AG04450 (cell line): ENCODE measurements around the gene KHDRBS2. TPM values are rescaled to one million over a fixed set of nuclear protein-coding genes. Genes with fewer than 3 reads are reported as not detected.

Experiments used
- CTCF ChIA-PET: fragments of 300-600, 350-600 bp; formaldehyde crosslinking; extraction: SDS; loops from one replicate; lab custom pipeline; 2022; ENCODE audit warnings: antibody characterized with exemption, inconsistent platforms; lab: Charles Lee
- POLR2A ChIA-PET: fragments of 350-600 bp; formaldehyde crosslinking; extraction: SDS; loops from one replicate; lab custom pipeline; 2021; ENCODE audit warnings: antibody characterized with exemption, inconsistent platforms; lab: Yijun Ruan, JAX
- DNase-seq: peaks from one replicate; pipeline ENCODE4 v3.0.0-alpha.2; 2011; ENCODE audit warnings: low read depth, low spot score
- H3K27ac ChIP-seq: one replicate; pipeline ENCODE4 v1.5.1; 2012; ENCODE audit warnings: low read depth, low read length, control low read depth
- H3K27me3 ChIP-seq: one replicate; pipeline ENCODE4 v1.6.0; 2012; ENCODE audit warnings: low read length; ENCODE audit not compliant: control insufficient read depth, insufficient read depth
- H3K4me3 ChIP-seq: 2 replicates; pipeline ENCODE4 v1.5.1; 2011; ENCODE audit warnings: mild to moderate bottlenecking, low read depth, low read length, control low read depth
- H3K9me3 ChIP-seq: 2 replicates; pipeline ENCODE4 v1.5.1; 2012; ENCODE audit warnings: low read length; ENCODE audit not compliant: control insufficient read depth, insufficient read depth
- polyA plus RNA-seq: library from polyadenylated mRNA; depleted of rRNA; stranded (reverse); fragments of >200 nt; gene quantifications from 2 replicates; pipeline ENCODE4 v1.2.3, GENCODE V29; 2011
- TF ChIP-seq, protein P1 (sequence below): IDR thresholded peaks from 2 replicates; pipeline ENCODE4 v1.5.1; 2011; ENCODE audit warnings: low read depth, low read length, control low read depth, inconsistent platforms

KHDRBS2 gene
- polyA plus RNA-seq, 1 experiment = not detected

GRCh38 chr6:62167736-62168135, 118.3 kb downstream of the KHDRBS2 start:
- no peak overlapping the region for H3K27ac ChIP-seq
- H3K4me3 ChIP-seq = no peak overlapping the region
- no peaks in the 10 kb centered on the region for H3K27me3 ChIP-seq
- H3K9me3 ChIP-seq = peaks cover 14% of the 10 kb centered on the region; the same call in 1 of the 2 replicates
- TF ChIP-seq, protein P1, sequence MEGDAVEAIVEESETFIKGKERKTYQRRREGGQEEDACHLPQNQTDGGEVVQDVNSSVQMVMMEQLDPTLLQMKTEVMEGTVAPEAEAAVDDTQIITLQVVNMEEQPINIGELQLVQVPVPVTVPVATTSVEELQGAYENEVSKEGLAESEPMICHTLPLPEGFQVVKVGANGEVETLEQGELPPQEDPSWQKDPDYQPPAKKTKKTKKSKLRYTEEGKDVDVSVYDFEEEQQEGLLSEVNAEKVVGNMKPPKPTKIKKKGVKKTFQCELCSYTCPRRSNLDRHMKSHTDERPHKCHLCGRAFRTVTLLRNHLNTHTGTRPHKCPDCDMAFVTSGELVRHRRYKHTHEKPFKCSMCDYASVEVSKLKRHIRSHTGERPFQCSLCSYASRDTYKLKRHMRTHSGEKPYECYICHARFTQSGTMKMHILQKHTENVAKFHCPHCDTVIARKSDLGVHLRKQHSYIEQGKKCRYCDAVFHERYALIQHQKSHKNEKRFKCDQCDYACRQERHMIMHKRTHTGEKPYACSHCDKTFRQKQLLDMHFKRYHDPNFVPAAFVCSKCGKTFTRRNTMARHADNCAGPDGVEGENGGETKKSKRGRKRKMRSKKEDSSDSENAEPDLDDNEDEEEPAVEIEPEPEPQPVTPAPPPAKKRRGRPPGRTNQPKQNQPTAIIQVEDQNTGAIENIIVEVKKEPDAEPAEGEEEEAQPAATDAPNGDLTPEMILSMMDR = no peak
- CTCF ChIA-PET = no interaction called here
- POLR2A ChIA-PET = no interaction called here
- DNase-seq = no peak

- no peaks in the 10 kb centered on the region for H3K9me3 ChIP-seq
- ChIA-PET POLR2A (no interaction called here), CTCF (no interaction called here)
- no peak overlapping the region for H3K27ac ChIP-seq
- no peak overlapping the region for H3K4me3 ChIP-seq
- no peaks in the 10 kb centered on the region for H3K27me3 ChIP-seq
- TF ChIP-seq, protein P1 = no peak
- no peak for DNase-seq
Measured at GRCh38 chr6:62162858-62163257, 123.2 kb downstream of the KHDRBS2 start.

DNA sequence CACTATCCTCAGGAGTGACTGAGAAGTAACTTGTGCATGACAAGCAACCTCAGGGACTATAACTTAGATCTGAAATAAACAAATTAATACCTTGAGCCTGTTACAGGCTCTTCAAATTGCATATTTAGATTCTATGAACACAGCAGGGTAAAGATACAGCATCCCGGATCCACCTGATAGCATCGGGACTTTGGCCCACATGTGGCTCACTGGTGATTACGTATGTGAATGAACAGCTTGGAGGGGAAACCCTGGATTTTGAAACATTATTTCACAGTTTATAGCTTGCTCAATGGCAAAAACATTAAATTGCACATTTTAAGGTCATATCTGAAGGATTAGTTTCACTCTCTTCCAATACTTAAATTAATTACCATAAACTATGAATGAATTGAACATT, 133.2 kb downstream of the KHDRBS2 start:
- Histone ChIP-seq H3K27ac (no peak overlapping the region), H3K4me3 (no peak overlapping the region), H3K9me3 (peaks cover 3% of the 10 kb centered on the region; the same call in 1 of the 2 replicates), H3K27me3 (no peaks in the 10 kb centered on the region)
- CTCF ChIA-PET = no interaction called here
- no peak for DNase-seq
- TF ChIP-seq, protein P1 = no peak
- POLR2A ChIA-PET = no interaction called here

DNA sequence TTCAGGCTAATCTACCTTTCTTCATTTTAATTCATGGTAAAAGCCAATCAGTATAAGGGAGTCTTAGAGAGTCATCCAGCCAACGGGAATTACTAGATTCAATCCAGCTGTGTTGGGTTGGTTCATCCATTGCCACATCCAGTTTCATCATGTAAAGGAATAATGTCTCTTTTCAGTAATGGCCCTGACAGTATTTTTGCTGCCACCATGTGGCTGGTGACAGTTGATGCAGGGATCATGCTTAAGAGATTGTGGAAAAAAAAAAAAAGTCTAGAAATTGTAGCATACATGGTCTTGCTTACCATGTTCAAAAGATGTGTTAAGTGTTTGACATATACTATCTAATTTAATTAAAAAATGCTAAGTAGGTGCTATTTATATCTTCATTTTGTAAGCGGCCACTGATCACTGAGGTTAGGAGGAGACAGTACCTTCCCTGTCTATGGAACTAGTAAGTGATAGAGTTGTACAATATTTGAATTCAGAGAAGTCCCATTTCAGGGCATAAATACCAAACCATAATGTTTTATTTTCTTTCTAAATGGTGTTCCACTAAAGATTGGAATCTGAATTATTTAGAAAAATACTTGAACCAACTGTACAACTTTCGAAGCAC, 135.9 kb downstream of the KHDRBS2 start:
- POLR2A ChIA-PET = no interaction called here
- H3K27me3 ChIP-seq = no peaks in the 10 kb centered on the region
- no peaks in the 10 kb centered on the region for H3K9me3 ChIP-seq
- H3K27ac ChIP-seq = no peak overlapping the region
- no peak overlapping the region for H3K4me3 ChIP-seq
- DNase-seq = no peak
- CTCF ChIA-PET = no interaction called here
- TF ChIP-seq, protein P1 = peak; percentile 17; the same call in 1 of the 2 replicates

- DNase-seq = no peak
- Histone ChIP-seq H3K27ac (no peak overlapping the region), H3K4me3 (no peak overlapping the region), H3K27me3 (no peaks in the 10 kb centered on the region), H3K9me3 (no peaks in the 10 kb centered on the region)
- TF ChIP-seq, protein P1 = no peak
- ChIA-PET CTCF (no interaction called here), POLR2A (no interaction called here)
Measured at GRCh38 chr6:62146954-62147853, 138.8 kb downstream of the KHDRBS2 start.
